HK-2 (cell line): ENCODE data around the gene GPR156.
"Not testable (repeated sequence)": the region's sequence is repeated elsewhere in the genome, so short reads cannot be mapped to it uniquely, and the experiment has no call there.

Experiments
- DNase-seq: peaks from one replicate; pipeline ENCODE4 v3.0.0-alpha.2; 2018; ENCODE audit not compliant: unreplicated experiment

Gene GPR156

GRCh38 chr3:120160050-120160449 is 125.0 kb downstream of the GPR156 start:
- DNase-seq, result no peak

DNA sequence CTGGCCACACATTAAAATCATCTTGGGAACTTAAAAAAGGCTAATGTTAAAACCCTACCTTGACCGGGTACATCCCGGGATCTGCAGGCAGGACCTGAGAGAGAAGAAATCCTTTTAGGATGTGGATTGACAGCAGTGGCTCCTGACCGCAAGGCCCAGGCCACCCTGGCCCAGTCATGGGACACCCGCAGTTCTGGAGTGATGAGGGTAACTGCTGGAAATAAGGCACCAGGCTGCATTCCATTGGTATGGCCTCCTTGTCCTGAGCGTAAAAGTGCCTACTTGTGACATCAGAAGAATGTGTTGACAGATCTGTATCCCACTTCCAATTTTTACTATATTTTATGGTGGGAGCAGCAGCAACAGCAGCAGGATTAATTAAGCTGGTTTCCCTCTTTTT is 127.3 kb downstream of the GPR156 start:
- DNase-seq, result no peak

DNA sequence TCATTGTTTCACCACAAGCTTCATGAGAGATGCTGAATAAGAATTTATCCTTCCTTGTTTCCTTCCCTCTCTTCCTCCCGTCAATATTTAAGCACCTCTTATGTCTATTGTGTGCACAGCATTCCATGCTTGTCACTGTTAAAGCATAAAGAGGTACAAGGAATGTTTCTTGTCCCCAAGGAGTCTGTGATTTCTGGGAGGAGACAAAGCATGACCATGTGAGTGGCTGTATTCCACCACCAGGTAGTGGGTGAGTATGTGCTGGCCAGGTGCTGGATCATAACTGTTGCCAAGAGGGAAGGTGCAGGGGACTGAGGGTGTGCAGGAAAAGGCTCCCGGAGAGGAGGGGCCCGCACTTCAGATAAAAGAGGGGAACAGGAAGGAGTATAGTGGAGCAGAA is 127.9 kb downstream of the GPR156 start:
- DNase-seq, result no peak

DNA sequence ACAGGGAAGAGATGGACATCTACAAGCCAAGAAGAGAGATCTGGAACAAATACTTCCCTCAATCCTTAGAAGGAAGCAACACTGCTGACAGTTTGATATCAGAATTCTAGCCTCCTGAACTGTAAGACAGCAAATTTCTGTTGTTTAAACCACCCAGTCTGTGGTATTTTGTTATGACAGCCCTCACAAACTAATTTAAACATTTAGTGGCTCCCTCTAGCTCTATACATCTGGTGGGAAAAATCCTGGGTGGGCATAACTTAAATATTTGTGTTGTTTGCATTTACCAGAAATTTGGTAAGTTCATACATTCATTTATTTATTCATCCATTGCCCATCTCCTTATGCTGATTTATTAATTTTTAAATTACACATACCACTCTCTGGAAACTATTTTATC is 128.3 kb downstream of the GPR156 start:
- DNase-seq, result no peak

DNA sequence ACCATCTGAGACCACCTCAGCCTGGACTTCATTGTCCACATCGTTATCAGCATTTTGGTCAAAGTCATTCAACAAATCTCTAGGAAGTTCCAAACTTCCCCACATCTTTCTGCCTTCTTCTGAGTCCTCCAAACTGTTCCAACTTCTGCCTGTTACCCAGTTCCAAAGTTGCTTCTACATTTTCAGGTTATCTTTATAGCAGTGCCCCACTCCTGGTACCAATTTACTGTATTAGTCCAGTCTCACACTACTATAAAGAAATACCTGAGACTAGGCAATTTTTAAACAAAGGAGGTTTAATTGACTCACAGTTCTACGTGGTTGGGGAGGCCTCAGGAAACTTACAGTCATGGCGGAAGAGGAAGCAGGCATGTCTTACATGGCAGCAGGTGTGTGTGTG is 129.3 kb downstream of the GPR156 start:
- not testable (repeated sequence) for DNase-seq

DNA sequence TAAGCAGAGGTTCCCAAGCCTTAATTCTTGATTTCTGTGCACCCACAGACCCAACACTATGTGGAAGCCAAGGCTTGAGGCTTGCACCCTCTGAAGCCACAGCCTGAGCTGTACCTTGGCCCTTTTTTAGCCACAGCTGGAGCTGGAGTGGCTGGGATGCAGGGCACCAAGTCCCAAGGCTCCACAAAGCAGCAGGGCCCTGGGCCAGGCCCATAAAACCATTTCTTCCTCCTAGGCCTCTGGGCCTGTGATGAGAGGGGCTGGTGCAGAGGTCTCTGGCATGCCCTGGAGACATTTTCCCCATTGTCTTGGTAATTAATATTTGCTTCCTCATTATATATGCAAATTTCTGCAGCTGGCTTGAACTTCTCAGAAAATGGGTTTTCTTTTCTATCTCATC is 129.9 kb downstream of the GPR156 start:
- DNase-seq, result no peak

DNA sequence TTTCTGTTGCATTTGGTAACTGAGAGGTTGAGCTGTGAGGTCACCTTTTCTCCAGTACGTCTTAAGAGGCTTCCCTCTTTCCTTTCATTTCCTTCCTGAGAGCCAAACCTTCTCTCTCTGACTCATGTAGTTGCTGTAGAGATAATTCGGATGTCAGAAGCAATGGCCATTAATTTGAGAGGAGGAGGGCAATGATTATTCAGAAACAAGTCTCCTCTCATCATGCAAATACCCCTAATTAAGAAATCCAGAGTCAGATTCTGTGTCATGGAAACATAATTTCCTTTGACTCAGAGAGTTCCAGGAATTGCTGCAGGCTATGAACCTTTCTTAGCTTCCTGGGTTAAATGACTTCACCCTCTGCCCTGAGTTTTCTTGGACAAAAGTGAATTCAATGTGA is 131.7 kb downstream of the GPR156 start:
- no peak for DNase-seq

DNA sequence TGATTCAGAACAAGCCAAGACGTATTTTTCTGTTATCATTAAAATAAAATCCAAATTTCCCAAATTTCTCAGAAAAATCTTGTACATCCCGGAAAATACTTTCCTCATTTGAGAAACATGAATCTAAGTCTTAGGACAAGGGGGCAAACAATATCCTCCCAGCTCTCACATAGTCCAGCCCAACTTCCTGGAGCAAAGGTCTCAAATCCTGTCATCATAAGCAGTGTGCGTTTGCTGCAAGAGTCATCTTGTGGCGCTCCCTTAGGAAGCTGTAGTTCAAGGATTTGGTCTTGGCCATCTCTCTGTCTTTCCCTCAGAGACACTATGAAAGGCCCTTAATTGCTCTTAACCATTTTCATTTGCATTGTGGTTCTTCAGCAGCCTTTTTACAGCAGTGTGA is 133.2 kb downstream of the GPR156 start:
- DNase-seq, result no peak

- no peak for DNase-seq
These were observed 136.7 kb downstream of the GPR156 start for GRCh38 chr3:120148187-120148949.

DNA sequence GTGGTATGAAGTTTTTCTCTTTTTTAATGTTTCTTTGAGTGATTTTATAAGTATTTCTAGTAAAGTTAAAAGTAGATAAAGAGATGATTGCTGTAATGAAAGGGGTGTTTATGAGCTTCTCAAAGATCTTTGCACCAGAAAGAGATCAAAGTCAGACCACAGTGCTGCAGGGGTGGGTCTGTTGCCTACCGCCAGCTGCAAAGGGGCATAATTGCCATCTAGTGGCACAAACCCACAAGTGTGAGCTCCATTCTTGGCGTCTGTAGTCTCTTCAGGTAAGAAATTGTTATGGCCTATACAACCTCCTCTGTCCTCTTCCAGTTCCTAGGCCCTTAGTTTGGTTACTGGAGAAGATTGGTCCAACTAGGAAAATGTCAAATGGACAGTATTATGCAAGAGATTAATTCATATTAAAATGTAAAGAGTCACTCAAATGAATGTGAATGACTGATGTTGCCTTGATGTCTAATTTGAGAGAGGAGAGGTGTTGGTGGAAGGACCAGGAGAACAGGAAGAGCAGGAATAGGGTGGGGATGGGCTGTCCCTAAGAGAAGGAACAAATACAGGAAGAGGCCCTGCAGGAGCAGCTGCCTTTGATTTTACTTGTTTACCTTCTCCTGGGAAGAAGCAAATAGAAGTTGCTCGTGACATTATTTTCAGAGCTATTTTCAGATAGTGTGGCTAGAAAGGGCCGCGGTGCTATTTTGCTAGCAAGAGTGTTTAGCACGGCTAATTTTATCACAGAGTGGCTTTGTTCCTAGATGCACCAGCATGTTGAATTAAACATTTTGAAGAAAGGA is 137.8 kb downstream of the GPR156 start:
- no peak for DNase-seq

DNA sequence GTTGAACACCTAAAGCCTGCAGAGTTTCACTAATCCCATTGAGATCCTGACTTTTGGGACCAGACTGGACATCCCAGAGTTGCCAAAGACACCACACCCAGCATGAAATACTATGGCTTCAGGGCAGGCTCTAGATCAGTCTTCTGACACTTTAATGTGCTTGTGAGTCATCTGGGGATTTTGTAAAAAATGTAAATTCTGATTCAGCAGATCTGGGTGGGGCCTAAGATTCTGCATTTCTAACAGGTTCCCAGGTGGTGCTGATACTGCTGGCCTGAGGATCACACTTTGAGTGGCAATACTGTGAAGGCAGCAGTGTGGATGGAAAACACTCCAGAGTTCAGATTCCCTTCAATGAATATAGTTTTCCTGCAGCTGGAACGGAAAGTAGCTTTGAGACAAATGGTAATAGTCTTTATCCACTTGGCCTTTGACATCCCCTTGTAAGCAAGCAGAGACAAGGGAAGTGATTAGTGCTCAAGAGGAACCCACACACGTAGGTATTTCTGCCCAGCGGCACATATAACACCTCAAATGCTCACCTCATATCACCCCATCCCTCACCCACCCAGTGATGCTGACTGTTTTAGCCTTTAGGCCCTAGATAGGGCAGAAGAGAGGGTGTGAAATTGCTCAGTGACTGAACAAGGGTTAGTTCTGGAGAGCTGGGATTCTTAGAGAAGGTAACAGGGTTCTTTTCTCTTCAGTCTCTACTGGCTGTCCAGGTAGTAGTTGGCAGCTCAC is 139.3 kb downstream of the GPR156 start:
- peak; percentile 27 for DNase-seq

DNA sequence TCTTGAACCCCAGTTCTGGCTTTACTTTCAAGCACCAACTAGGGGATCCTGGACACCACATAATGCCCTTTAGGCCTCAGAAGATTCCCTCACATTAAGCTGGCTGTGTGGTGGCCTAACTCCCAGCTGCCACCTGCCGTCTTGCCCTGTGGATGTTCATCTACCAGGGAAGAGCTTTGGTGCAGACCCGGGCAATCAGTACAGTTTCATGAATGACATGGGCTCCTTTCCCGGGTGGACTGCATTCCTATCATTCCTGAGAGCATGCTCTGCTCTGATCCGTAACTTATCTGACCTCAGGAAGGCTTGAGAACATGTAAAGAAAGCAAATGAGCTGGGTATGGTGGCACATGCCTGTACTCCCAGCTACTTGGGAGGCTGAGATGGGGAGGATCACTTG is 140.8 kb downstream of the GPR156 start:
- peak; percentile 68 for DNase-seq

DNA sequence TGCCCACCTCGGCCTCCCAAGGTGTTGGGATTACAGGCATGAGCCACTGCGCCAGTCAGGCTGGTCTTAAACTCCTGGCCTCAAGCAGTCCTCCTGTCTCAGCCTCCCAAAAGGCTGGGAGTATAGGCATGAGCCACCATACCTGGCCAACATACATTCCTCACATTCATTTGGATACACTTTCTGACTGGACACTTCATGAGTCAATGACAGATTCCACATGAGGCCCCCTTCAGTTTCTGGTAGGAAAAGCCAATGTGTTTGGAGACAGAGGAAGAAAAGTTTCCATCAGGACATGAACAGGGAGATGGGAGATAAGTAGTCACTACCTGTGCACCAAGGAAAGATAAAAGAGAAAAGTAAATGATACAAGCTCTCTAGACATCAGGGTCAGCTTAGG is 141.3 kb downstream of the GPR156 start:
- DNase-seq, result no peak

DNA sequence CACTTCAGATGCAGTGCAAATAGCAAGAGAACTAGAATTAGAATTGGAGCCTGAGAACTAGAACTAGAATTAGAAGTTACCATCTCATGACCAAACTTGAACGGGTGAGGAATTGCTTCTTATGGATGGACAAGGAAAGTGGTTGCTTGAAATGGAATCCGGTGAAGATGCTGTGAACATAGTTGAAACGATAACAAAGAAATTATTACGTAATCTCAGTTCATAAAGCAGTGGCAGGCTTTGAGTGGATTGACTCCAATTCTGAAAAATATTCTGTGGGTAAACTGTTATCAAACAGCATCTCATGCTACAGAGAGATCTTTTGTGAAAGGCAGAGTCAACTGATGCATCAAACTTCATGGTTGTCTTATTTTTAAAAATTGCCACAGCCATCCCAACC is 142.8 kb downstream of the GPR156 start:
- DNase-seq, result no peak

DNA sequence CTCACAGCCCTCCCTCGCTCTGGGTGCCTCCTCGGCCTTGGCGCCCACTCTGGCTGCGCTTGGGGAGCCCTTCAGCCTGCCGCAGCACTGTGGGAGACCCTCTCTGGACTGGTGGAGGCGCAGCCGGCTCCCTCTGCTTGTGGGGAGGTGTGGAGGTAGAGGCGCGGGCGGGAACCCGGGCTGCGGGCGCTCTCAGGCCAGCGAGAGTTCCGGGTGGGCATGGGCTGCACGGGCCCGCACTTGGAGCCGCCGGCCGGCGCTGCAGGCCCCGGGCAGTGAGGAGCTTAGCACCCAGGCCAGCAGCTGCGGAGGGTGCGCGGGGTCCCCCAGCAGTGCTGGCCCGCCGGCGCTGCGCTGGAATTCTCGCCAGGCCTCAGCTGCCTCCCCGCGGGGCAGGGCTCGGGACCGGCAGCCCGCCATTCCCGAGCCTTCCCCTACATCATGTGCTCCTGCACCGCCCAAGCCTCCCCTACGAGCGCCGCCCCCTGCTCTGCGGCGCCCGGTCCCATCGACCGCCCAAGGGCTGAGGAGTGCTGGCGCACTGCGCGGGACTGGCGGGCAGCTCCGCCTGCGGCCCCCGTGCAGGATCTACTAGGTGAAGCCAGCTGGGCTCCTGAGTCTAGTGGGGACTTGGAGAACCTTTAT is 144.8 kb downstream of the GPR156 start:
- DNase-seq, result no peak

DNA sequence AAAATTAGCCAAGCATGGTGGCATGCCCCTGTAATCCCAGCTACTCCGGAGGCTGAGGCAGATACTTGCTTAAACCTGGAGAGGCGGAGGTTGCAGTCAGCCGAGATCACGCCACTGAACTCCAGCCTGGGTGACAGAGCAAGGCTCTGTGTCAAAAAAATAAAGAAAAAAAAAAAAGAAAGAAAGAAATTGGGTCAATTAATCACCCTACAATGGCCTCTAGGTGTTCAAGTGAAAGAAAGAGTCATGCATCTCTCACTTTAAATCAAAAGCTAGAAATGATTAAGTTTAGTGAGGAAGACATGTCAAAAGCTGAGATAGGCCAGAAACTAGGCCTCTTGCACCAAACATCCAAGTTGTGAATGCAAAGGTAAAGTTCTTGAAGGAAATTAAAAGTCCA is 145.9 kb downstream of the GPR156 start:
- no peak for DNase-seq

DNA sequence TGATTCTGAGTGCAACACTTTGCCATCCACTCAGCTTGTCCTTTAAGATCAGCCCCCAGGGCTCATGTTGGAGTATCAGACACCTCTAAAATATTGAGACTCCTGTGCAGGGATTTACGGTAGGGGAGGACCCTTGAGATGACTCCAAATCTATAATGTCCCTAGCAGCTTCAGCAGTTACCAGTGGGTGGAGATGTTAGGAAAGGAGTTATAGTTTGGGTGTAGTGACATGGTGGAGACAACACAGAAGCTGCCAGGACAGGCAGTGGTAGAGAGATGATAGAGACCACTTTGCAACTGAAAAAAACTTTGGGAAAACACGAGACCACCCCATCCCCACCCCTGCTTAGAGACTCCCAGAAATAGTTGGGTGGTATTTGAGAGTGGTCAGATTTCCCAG is 147.5 kb downstream of the GPR156 start:
- DNase-seq, result no peak

- no peak for DNase-seq
These were observed 154.4 kb downstream of the GPR156 start for GRCh38 chr3:120130656-120131055.

DNA sequence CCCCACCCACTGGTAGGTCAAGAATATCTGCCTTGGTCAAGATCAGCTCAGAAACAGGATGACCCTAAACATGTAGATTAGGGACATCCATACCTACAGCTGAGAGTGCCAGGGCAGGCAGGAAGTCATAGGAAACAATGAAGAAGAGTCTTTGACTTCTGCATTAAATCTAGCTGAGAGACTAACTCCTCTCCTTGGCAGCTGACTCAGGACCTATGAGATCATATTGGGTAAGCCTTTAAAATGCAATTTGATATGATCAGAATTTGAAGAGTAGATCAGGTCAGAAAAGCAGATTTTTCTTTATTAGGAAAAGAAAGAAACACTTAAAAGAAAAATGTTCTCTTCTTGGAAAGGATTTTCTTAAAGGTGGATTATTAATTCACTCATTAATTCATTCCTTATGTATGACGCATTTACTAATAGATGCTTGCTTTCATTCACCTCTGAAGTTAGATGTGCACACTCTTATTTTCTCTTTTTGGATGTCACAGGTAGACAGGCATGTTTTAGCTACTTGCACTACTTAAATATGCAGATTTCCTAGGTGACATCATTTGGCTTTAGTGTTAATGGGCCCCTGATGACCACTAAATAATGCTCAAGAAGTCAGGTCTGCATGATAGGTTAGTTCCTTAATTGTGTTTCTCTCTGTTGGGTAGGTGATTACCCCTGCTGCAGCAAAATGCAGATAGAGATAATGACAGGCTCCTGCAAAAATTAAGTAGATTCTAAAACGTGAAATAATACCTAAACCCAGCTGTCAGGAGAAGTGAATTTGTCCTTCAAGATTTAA is 155.1 kb downstream of the GPR156 start:
- no peak for DNase-seq

DNA sequence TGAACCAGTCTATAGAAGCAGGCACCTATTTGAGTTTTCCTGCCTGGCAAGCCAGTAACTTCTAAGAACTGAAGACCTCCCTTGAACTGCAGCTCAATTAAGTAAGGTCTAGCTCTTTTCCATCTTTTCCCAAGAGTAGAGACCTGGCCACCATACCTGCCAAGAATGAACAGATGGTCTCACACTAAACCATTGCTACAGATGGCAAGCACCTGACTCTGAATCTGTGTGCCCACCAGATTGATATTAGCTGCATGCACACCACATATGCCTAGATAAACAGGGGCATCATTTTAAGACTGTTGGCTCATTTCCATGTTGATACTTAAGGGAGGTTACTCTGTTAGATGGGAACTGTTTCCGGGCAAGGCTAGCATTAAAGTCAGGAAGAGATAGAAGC is 156.0 kb downstream of the GPR156 start:
- DNase-seq, result no peak

GRCh38 chr3:120125992-120126391 is 159.0 kb downstream of the GPR156 start:
- no peak for DNase-seq
